ENCODE data around the gene COL6A3.

The COL6A3 gene

GRCh38 chr2:237287872-237288271, 126.1 kb downstream of the COL6A3 start:
- Histone ChIP-seq H3K27me3 (peaks cover 5 to 25% (median 22%) of the 10 kb centered on the region in 11 experiments; a peak in 17 of 22 replicates), H3K9ac (no peak overlapping the region), H3K9me3 (replicated peaks in 1 of 11) (peaks cover 7 to 27% (median 17%) of the 10 kb centered on the region in 11 experiments; a peak in 19 of 22 replicates), H3K4me3 (no peak overlapping the region), H4K20me1 (no peaks in the 10 kb centered on the region), H3K36me3 (no peaks in the 10 kb centered on the region), H3K4me1 (peaks cover 6 to 31% (median 12%) of the 10 kb centered on the region in 10 experiments; a peak in 18 of 20 replicates), H3K27ac (no peak overlapping the region), H3K4me2 (no peak overlapping the region)
- no peak for TF ChIP-seq Cebpa-rat (IDR thresholded peaks at IDR 0.05)

DNA sequence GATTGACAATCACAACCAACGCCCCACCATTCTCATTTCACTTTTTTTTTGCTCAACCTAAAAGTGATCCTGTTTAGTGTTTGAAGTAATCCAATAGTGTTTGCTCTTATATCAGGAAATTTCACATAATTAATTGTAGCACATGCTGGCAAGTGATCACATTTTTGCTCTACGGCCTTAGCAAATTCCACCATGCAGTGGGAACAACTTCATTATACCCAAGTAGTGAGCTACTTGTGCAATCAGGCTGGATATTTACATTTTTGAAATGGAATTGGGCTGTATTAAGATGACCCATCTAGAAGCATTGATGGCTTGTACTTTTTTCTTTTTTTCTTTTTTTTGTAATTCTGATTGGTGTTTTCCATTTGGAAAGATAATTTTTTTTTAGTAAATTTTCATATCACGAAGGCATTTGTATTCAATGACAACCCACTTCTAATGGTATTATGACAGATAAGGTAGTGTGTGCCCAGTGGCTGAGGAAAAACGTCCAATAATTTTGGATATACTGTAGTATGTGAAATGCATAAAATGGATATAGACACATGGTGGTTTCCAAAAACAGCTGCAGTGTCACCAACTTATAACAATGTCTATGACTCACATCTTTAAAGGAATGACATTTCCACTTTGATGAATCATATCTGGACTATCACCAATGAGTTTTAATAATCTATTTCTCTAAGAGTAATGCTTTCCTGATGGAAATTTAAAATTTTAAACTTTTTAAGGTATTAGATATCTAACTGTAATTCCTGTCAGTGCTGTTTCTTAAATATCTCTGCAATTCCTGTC, 130.6 kb downstream of the COL6A3 start:
- H4K20me1 ChIP-seq: no peaks in the 10 kb centered on the region
- no peak for TF ChIP-seq Cebpa-rat (IDR thresholded peaks at IDR 0.05)
- peak overlapping the region in 3 of 11 experiments; percentile 12 to 22 (median 18); a peak in 3 of 22 replicates for H3K4me2 ChIP-seq
- no peak overlapping the region for H3K27ac ChIP-seq
- H3K4me3 ChIP-seq: no peak overlapping the region
- H3K9ac ChIP-seq: no peak overlapping the region
- H3K27me3 ChIP-seq: no peaks in the 10 kb centered on the region
- peaks cover 7 to 26% (median 17%) of the 10 kb centered on the region in 11 experiments; a peak in 19 of 22 replicates for H3K9me3 ChIP-seq (replicated peaks in 1 of 11)
- no peaks in the 10 kb centered on the region for H3K36me3 ChIP-seq
- peaks cover 0 to 21% (median 9%) of the 10 kb centered on the region in 10 experiments; a peak in 14 of 20 replicates for H3K4me1 ChIP-seq

DNA sequence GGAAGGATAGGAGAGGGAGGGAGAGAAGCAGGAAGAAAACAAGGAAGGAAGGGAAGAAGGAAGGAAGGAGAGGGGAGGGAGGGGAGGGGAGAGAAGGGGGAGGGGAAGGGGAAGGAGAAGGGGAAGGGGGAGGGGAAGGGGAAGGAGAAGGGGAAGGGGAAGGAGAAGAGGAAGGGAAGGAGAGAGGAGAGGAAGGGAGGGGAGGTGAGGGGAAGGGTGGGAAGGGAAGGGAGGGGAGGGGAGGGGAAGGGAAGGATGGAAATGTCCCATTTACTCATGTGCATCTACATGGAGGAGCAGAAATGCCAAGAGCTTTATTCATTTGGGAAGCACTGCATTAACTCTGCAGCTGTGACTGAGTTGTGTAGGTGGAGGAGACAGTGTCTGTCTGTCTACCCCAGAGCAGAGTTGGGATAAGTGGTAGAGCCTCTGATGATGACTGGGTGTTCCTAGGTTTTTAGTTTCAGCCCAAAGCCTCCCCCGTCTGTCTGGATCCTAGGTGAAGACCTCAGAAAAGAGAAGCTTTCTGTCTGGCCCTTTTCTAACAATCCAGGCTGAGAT, 131.3 kb downstream of the COL6A3 start:
- Histone ChIP-seq H3K4me1 (peaks cover 0 to 27% (median 9%) of the 10 kb centered on the region in 10 experiments; a peak in 14 of 20 replicates), H3K4me2 (peak overlapping the region in 1 of 11 experiments; percentile 18; a peak in 1 of 22 replicates), H3K27me3 (no peaks in the 10 kb centered on the region), H4K20me1 (no peaks in the 10 kb centered on the region), H3K36me3 (no peaks in the 10 kb centered on the region), H3K4me3 (no peak overlapping the region), H3K9me3 (replicated peaks in 1 of 11) (peaks cover 3 to 20% (median 13%) of the 10 kb centered on the region in 11 experiments; a peak in 19 of 22 replicates), H3K27ac (no peak overlapping the region), H3K9ac (no peak overlapping the region)
- TF ChIP-seq Cebpa-rat (IDR thresholded peaks at IDR 0.05): no peak

- H3K36me3 ChIP-seq: no peaks in the 10 kb centered on the region
- peaks cover 0 to 32% (median 9%) of the 10 kb centered on the region in 10 experiments; a peak in 14 of 20 replicates for H3K4me1 ChIP-seq
- no peak overlapping the region for H3K9ac ChIP-seq
- no peak for TF ChIP-seq Cebpa-rat (IDR thresholded peaks at IDR 0.05)
- peaks cover 0 to 12% (median 6%) of the 10 kb centered on the region in 11 experiments; a peak in 15 of 22 replicates for H3K9me3 ChIP-seq (replicated peaks in 1 of 11)
- no peak overlapping the region for H3K4me3 ChIP-seq
- no peak overlapping the region for H3K27ac ChIP-seq
- H3K4me2 ChIP-seq: peak overlapping the region in 10 of 11 experiments; percentile 1 to 30 (median 12); a peak in 10 of 22 replicates
- no peaks in the 10 kb centered on the region for H4K20me1 ChIP-seq
- H3K27me3 ChIP-seq: no peaks in the 10 kb centered on the region
Observed at GRCh38 chr2:237281836-237282306, 132.1 kb downstream of the COL6A3 start.

GRCh38 chr2:237280939-237281338, 133.0 kb downstream of the COL6A3 start:
- Histone ChIP-seq H3K27ac (no peak overlapping the region), H3K36me3 (no peaks in the 10 kb centered on the region), H4K20me1 (no peaks in the 10 kb centered on the region), H3K27me3 (no peaks in the 10 kb centered on the region), H3K4me3 (no peak overlapping the region), H3K9me3 (replicated peaks in 1 of 11) (peaks cover 0 to 5% (median 2%) of the 10 kb centered on the region in 11 experiments; a peak in 9 of 22 replicates), H3K9ac (no peak overlapping the region), H3K4me1 (peaks cover 0 to 32% (median 9%) of the 10 kb centered on the region in 10 experiments; a peak in 14 of 20 replicates), H3K4me2 (no peak overlapping the region)
- TF ChIP-seq Cebpa-rat (IDR thresholded peaks at IDR 0.05): no peak

DNA sequence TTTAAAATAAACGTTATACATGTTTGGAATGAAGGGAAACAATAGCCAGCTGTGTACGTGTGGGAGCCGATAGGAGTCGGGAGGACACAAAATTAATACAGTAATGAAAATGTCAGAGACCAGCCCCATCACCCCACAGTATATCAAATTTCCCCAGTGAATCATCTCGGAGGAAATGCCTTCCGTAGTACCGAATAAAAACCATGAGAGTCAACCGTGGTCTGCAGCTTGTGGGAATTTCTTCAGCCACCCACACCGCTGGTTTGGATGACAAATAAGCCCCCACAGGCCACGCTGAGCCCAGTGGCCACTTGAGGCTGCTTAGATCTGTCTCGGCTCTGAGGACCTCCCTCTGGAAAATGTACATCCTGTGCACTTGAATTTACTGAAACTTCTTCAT, 133.7 kb downstream of the COL6A3 start:
- Histone ChIP-seq H4K20me1 (no peaks in the 10 kb centered on the region), H3K4me3 (no peak overlapping the region), H3K27ac (no peak overlapping the region), H3K9me3 (replicated peaks in 1 of 11) (peaks cover 0 to 7% (median 0%) of the 10 kb centered on the region in 11 experiments; a peak in 2 of 22 replicates), H3K4me2 (no peak overlapping the region), H3K9ac (no peak overlapping the region), H3K36me3 (no peaks in the 10 kb centered on the region), H3K27me3 (no peaks in the 10 kb centered on the region), H3K4me1 (peaks cover 0 to 32% (median 9%) of the 10 kb centered on the region in 10 experiments; a peak in 14 of 20 replicates)
- no peak for TF ChIP-seq Cebpa-rat (IDR thresholded peaks at IDR 0.05)

DNA sequence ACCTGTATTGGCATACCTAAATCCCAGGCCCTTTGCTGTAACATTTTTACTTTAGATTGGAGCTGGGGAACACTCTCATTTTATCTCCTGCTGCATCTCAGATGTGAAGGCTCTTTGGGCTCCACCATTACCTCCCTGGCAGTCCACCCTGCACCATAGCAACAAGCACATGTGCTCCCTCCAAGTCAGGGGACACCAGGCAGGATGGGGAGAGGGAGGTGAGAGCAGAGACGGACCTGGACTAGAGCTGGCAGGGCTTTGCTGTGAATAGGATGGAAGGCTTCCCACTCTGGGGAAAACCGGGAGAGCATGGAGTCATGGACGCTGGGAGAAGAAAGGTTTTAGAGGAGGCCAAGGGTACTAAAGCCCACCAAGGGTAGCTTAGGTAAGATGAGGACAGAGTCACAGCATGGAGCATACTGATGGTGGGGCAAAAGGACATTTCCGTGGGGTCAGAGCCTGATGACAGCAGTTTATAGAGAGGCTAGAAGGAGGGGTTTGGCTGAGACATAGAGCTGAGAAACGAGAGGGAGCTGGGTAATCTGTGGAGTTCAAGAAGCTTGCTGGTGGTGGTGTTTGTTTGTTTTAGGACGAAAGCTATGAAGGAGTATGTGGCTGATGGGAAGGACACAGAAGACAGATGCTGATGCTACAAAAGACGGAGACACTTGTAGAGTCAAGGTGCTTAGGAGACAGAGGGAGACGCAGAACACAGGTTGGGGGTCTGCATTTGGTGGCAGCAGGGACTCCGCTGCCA, 134.8 kb downstream of the COL6A3 start:
- Histone ChIP-seq H3K27me3 (no peaks in the 10 kb centered on the region), H3K9me3 (replicated peaks in 1 of 11) (peaks cover 0 to 7% (median 0%) of the 10 kb centered on the region in 11 experiments; a peak in 2 of 22 replicates), H3K4me1 (peaks cover 0 to 32% (median 9%) of the 10 kb centered on the region in 10 experiments; a peak in 14 of 20 replicates), H3K4me3 (no peak overlapping the region), H3K27ac (no peak overlapping the region), H3K4me2 (no peak overlapping the region), H3K9ac (no peak overlapping the region), H3K36me3 (no peaks in the 10 kb centered on the region), H4K20me1 (no peaks in the 10 kb centered on the region)
- TF ChIP-seq Cebpa-rat (IDR thresholded peaks at IDR 0.05): no peak

- H3K4me3 ChIP-seq: no peak overlapping the region
- peak overlapping the region in 2 of 11 experiments; percentile 13 to 22; a peak in 2 of 22 replicates for H3K4me2 ChIP-seq
- peaks cover 0 to 7% (median 0%) of the 10 kb centered on the region in 11 experiments; a peak in 2 of 22 replicates for H3K9me3 ChIP-seq (replicated peaks in 1 of 11)
- H3K27ac ChIP-seq: no peak overlapping the region
- H3K9ac ChIP-seq: no peak overlapping the region
- peaks cover 0 to 32% (median 9%) of the 10 kb centered on the region in 10 experiments; a peak in 14 of 20 replicates for H3K4me1 ChIP-seq
- no peak for TF ChIP-seq Cebpa-rat (IDR thresholded peaks at IDR 0.05)
- H4K20me1 ChIP-seq: no peaks in the 10 kb centered on the region
- H3K36me3 ChIP-seq: no peaks in the 10 kb centered on the region
- no peaks in the 10 kb centered on the region for H3K27me3 ChIP-seq
Observed at GRCh38 chr2:237278568-237278967, 135.4 kb downstream of the COL6A3 start.

All from BLaER1 treated with 17β-estradiol and CSF1 and Interleukin-3, amounts not matched to agents 10 nM and 100 nM (cell line).